ENCODE data around the gene CENPP.

Gene CENPP

GRCh38 chr9:92641092-92641809, 315.5 kb downstream of the CENPP start:
- FAIRE-seq (no peak), DNase-seq (ENCODE audit: insufficient read length, low spot score) (no peak)
- no peak for TF ChIP-seq POLR2A (IDR thresholded peaks at IDR 0.05; ENCODE audit: low read depth, low read length)

GRCh38 chr9:92642041-92642451, 316.3 kb downstream of the CENPP start:
- DNase-seq (ENCODE audit: insufficient read length, low spot score) (no peak), FAIRE-seq (no peak)
- no peak for TF ChIP-seq POLR2A (IDR thresholded peaks at IDR 0.05; ENCODE audit: low read depth, low read length)

GRCh38 chr9:92642564-92642963, 316.8 kb downstream of the CENPP start:
- no peak for TF ChIP-seq POLR2A (IDR thresholded peaks at IDR 0.05; ENCODE audit: low read depth, low read length)
- FAIRE-seq: no peak

DNA sequence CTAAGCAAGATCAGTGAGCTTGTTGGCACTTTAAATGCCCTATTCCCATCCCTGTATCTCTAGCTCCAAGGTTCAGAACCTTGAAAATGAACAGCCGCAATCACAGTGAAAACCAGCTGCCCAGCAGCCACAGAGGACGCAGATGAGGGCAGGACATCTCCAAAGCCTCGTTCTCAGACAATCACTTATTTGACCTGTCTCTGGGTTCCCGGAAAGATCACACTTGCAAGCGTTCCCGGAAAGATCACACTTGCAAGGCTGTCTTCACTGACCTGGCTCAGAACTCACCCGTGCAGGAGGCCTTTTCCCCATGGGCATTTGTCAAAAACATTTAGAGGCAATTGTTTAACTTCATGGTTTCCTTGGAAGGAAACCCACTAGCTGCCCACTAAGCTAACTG, 318.5 kb downstream of the CENPP start:
- no peak for TF ChIP-seq POLR2A (IDR thresholded peaks at IDR 0.05; ENCODE audit: low read depth, low read length)
- DNase-seq (ENCODE audit: insufficient read length, low spot score): no peak
- FAIRE-seq: no peak

More at GRCh38 chr9:92642564-92642963, 316.8 kb downstream of the CENPP start:
- DNase-seq (ENCODE audit: insufficient read length, low spot score): no peak

GRCh38 chr9:92645041-92645440, 319.3 kb downstream of the CENPP start:
- no peak for DNase-seq (ENCODE audit: insufficient read length, low spot score)
- no peak for FAIRE-seq
- TF ChIP-seq POLR2A (IDR thresholded peaks at IDR 0.05; ENCODE audit: low read depth, low read length): no peak

DNA sequence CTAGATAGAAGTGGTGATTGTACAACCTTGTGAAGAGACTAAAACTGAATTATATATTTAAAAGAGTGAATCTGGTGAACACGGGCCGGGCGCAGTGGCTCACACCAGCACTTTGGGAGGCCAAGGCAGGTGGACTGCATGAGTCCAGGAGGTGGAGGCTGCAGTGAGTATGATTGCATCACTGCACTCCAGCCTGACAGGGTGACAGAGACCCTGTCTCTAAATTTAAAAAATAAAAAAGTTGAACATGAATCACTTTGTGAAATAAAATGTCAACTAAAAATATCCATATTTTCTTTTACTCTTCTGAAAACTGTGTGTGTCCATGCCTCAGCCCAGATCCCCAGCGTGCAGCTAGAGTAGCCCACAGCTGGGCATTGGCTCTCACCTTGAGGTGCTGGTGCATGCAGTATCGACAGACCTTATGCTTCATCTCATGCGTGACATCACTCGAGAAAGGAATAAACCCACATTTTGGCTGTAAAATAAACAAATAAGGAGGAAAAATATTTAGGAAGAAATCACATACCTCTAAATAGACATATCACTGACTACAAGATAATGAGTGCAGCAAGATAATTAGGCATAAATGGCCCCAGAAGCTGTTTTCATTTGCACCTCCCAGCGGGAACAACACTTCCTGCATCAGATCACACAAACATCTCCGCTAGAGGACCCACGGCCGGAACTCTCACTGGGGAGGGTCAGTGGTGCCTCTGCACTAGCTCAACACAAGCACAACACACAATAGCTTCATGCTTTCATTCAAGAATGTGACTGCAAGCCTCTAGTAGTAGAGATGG, 322.1 kb downstream of the CENPP start:
- TF ChIP-seq POLR2A (IDR thresholded peaks at IDR 0.05; ENCODE audit: low read depth, low read length): no peak
- FAIRE-seq (no peak), DNase-seq (ENCODE audit: insufficient read length, low spot score) (no peak)

DNA sequence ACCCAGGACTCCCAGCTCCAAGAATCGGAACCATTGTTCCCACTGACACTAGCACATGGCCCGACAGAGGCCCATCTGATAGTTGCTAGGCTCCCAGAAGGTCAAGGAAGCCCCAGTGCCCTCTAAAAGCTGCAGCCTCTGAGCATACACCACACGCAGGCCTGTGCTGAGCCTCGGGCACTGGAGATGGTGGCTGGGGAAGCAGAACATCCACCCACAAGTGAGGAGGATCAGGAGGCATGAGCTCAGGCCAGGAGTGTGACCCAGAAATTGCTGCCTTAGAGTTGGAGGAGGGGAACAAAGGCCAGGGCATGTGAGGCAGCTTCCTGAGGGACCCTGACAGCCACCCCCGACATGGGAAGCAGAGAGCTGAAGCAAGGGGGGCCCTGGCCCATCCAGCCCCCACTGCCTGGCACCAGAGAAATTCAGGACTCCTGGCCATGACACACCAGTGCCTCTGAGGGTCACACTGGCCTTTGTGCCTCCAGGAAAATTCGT, 322.8 kb downstream of the CENPP start:
- no peak for TF ChIP-seq POLR2A (IDR thresholded peaks at IDR 0.05; ENCODE audit: low read depth, low read length)
- DNase-seq (ENCODE audit: insufficient read length, low spot score) (no peak), FAIRE-seq (no peak)

DNA sequence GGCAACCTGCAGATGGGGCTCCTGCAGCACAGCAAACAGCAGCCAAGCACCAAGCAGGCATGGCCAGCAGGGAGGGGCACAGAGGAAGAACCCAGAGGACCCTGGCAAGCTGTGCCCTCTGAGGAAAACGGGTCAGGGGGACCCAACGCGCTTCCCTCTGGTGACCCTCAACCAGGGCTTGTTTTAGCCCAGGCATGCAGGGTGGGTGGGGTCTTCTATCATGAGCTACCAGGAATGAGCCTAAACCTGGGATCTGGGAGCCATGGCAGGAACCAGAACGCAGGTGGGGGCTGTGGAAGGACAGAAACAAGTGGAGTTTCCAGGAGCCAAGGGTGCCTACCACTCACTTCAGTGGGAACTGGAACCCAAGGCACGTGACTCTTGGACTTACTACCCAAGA, 323.3 kb downstream of the CENPP start:
- no peak for TF ChIP-seq POLR2A (IDR thresholded peaks at IDR 0.05; ENCODE audit: low read depth, low read length)
- FAIRE-seq: no peak
- DNase-seq (ENCODE audit: insufficient read length, low spot score): no peak

DNA sequence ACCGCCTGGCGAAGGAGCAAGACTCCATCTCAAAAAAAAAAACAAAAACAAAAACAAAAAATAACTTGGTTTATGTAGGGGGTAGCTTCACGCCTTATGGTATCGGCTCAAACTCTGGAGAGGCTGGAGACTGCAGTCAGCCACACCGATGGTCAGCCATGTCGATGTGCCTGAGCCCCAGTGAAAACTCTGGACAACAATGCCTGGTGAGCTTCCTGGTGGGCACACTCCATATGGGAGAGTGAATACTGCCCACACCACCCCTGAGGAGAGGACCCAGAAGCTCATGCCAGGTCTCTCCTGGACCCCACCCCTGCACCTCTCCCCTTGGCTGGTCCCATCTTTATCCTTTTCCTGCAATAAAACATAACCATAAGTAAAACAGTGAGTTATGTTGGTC, 324.5 kb downstream of the CENPP start:
- DNase-seq (ENCODE audit: insufficient read length, low spot score) (no peak), FAIRE-seq (no peak)
- no peak for TF ChIP-seq POLR2A (IDR thresholded peaks at IDR 0.05; ENCODE audit: low read depth, low read length)

DNA sequence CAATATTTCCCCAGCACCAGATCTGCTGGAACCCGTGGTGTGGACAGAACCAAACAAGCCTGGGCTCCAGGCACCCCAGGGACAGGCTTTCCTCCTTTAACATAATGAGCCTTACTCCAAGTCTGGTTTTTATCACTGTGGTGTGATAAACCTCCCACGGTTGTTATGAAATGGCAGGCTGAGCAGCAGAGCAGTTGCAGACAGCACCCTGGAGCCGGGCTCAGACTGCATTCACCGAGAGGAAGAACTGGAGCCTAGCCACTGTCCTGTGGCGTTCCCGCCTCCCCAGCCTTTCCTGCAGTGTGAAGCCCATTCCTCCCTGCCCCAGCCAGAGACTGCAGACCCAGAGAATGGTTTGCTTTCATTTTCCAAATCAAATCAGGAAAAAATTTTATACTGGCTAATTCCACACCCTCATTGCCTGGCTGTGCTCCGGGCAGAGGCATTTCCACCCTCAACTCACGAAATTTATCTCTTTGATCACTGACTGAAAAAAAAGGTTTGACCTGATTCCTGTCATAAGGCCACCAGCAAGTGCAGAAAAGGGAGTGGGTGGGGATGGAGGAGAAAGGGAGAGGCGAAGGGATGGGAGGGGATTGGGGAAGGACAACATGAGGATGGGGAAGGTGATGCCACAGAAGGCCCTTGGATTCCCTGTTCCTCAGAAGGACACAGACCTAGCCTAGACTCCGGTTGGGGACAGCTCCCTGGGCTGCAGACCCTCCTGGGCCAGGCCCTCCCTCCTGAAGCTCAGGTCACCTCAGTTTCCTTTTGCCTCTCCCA, 325.3 kb downstream of the CENPP start:
- no peak for FAIRE-seq
- no peak for TF ChIP-seq POLR2A (IDR thresholded peaks at IDR 0.05; ENCODE audit: low read depth, low read length)
- DNase-seq (ENCODE audit: insufficient read length, low spot score): no peak

DNA sequence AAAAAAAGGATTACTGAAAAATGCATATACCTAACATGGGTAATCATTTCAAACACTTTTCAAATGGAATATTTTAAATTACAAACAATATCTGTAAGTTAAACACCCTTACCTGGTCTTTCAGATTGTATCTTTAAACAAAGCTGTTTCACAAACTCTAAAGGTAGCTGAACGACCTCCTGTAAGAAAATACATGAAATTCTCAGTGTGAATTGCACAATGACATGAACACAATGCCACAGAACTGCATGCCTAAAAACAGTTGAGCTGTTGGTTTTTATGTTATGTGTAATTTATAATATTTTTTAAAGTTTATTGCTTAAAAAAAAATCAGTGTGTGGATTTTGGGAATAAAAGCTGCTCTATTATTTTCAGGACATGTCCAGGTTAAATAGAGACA, 326.7 kb downstream of the CENPP start:
- DNase-seq (ENCODE audit: insufficient read length, low spot score): no peak
- no peak for TF ChIP-seq POLR2A (IDR thresholded peaks at IDR 0.05; ENCODE audit: low read depth, low read length)
- no peak for FAIRE-seq

DNA sequence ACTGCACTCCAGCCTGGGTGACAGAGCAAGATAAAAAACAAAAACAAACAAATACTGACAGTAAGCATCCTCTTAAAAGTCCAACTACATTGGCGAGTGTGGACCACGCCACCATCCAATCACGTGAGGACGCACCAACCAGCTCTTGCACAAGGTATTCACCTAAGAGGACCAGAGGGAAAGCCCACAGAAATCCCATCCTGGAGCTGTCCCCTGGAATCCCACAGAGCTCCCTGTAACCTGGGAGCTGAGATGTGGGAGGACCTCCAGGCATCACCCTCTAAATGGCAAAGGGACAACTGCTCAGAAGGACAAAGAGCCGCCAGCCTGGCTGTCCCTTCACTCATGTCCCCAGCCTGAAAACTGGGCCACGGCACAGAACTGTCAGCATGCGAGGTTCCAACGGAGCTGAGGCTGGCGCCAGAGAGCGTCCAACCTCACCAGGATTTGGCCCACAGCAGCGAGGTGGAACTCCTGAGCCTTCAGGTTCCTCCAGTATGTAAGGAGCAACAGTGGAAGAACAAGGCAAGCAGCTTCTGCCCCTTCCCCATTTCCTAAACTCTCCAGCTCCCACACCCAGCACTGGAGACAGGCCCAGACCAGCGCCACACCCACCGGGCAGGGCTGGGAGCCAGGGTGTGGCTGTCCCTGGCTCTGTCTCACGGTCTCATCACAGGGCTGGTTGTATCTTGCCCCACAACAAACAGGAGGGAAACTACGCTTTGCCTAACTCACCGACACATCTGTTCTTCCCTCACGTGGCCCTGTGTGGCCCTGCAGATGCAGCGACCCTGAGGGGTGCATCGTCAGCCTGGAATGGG, 328.9 kb downstream of the CENPP start:
- TF ChIP-seq POLR2A (IDR thresholded peaks at IDR 0.05; ENCODE audit: low read depth, low read length): no peak
- DNase-seq (ENCODE audit: insufficient read length, low spot score): no peak
- no peak for FAIRE-seq

DNA sequence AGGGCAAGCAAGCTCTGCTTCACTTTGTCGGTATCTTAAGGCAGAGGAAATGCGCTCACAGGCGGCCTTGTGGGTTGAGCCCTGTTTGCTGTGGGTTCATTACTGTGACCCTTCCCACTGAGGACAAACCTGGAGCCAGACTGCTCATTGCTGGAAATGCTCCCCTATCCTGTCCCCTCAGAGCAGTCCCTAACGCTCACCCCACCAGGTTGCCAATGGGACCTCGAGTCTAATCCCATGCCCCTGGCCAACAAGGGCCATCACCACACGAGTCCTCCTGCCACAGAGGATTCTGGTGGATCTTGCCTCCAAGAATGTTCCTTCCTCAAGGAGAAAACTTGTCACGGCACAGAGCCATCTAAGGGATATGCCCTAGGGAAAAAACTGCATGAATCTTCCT, 329.6 kb downstream of the CENPP start:
- no peak for FAIRE-seq
- no peak for TF ChIP-seq POLR2A (IDR thresholded peaks at IDR 0.05; ENCODE audit: low read depth, low read length)

More for the DNA sequence above, 329.6 kb downstream of the CENPP start:
- DNase-seq (ENCODE audit: insufficient read length, low spot score): no peak

Measured in H54 (cell line).